Body of pancreas (tissue), 4 donors: ENCODE results near the gene HTATIP2. TPM values are rescaled to one million over a fixed set of nuclear protein-coding genes. Genes with fewer than 3 reads are reported as not detected.

Source experiments
- ATAC-seq: fragments of 150-250 bp; one replicate; pipeline ENCODE4 v1.9.1; 2016
- DNase-seq, 4 donors: peaks; one replicate each; pipeline ENCODE4 v3.0.0-alpha.2; 2019
- H3K27ac ChIP-seq, 4 donors: fragments of 200-600 bp; sonication (generic); 1 replicate in 3 of 4; 2 replicates in 1 of 4; pipeline versions ENCODE4 v1.5.1 to v1.6.1; 2016 to 2019; ENCODE audit warnings: mild to moderate bottlenecking in 1 of 4, mixed read lengths in 1 of 4, moderate library complexity in 1 of 4
- H3K27me3 ChIP-seq, 2 donors: fragments of 200-600 bp; sonication (generic); one replicate each; pipeline ENCODE4 v1.6.0; 2016; ENCODE audit warnings: mild to moderate bottlenecking in 1 of 2
- H3K36me3 ChIP-seq, 2 donors: fragments of 200-600 bp; sonication (generic); replicated peaks in 1 of 2; 2 replicates each; pipeline ENCODE4 v1.5.1; 2016; ENCODE audit warnings: low read depth in 2 of 2; ENCODE audit not compliant: insufficient read depth in 1 of 2
- H3K4me1 ChIP-seq: fragments of 200-600 bp; sonication (generic); one replicate; pipeline ENCODE4 v1.6.0; 2016
- H3K4me3 ChIP-seq, 2 donors: fragments of 200-600 bp; sonication (generic); 1 replicate in 1 of 2; 2 replicates in 1 of 2; pipeline ENCODE4 v1.5.1; 2016 to 2019
- H3K9me3 ChIP-seq, 3 donors: fragments of 200-600 bp; sonication (generic); 1 replicate in 2 of 3; 2 replicates in 1 of 3; pipeline ENCODE4 v1.5.1; 2016
- POLR2A ChIP-seq, 3 donors: fragments of 450-650 bp; IDR thresholded peaks; one replicate each; pipeline ENCODE4 v1.6.1; 2016; ENCODE audit warnings: antibody characterized with exemption in 3 of 3, mild to moderate bottlenecking in 2 of 3
- WGBS, 2 donors: methylation state at CpG; one replicate each; pipeline ENCODE4 v1.1.5; 2017; 5-methylcytosine and 5-hydroxymethylcytosine counted together
- intact Hi-C: fragments of 100-400 bp; cut with DNase I; formaldehyde crosslinking; loops from one replicate; pipeline ENCODE4 v1.15.1; 2023
- total RNA-seq, 2 donors: library from RNA; depleted of rRNA; stranded (reverse); fragments of >200 nt; gene quantifications; one replicate each; pipeline ENCODE4 v1.1.0, GENCODE V29; 2016
- TF ChIP-seq, protein P1 (sequence below), 7 experiments: fragments of 450-650 bp in 4 of 7; fragments of 200-600 bp in 3 of 7; sonication (generic) in 3 of 7; IDR thresholded peaks; one replicate each; pipeline ENCODE4 v1.5.1; 2016 to 2019; ENCODE audit warnings: antibody characterized with exemption in 7 of 7

Gene HTATIP2
- total RNA-seq, result 10 to 100 TPM; 23.1 to 37.1 TPM

- peak within 1 kb of the TSS; percentile 64 to 86 (median 77) for H3K27ac ChIP-seq
- H3K4me3 ChIP-seq, result peak within 1 kb of the TSS; percentile 62 to 99
- H3K27me3 ChIP-seq, result no peaks in the 10 kb centered on the region
- 1 to 2% methylated on average over 22 to 61 of the region's 68 CpGs for WGBS, 2 donors
- peak; percentile 44 to 52 (median 52) for TF ChIP-seq POLR2A (IDR thresholded peaks at IDR 0.05)
- TF ChIP-seq, protein P1, sequence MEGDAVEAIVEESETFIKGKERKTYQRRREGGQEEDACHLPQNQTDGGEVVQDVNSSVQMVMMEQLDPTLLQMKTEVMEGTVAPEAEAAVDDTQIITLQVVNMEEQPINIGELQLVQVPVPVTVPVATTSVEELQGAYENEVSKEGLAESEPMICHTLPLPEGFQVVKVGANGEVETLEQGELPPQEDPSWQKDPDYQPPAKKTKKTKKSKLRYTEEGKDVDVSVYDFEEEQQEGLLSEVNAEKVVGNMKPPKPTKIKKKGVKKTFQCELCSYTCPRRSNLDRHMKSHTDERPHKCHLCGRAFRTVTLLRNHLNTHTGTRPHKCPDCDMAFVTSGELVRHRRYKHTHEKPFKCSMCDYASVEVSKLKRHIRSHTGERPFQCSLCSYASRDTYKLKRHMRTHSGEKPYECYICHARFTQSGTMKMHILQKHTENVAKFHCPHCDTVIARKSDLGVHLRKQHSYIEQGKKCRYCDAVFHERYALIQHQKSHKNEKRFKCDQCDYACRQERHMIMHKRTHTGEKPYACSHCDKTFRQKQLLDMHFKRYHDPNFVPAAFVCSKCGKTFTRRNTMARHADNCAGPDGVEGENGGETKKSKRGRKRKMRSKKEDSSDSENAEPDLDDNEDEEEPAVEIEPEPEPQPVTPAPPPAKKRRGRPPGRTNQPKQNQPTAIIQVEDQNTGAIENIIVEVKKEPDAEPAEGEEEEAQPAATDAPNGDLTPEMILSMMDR (IDR thresholded peaks at IDR 0.05), result no peak
- H3K36me3 ChIP-seq, result no peaks in the 10 kb centered on the region
- peak; percentile 61 to 74 (median 64) for DNase-seq
- intact Hi-C loops, result no loop called here
- H3K4me1 ChIP-seq, result peaks cover 15% of the 10 kb centered on the region
- ATAC-seq, result peak; percentile 88
- H3K9me3 ChIP-seq, result no peaks in the 10 kb centered on the region
Observed at GRCh38 chr11:20363500-20364340, at the start of gene HTATIP2. HTATIP2 (plus strand) TSS chr11:20363714; CDS start chr11:20364238, 524 bp downstream.

DNA sequence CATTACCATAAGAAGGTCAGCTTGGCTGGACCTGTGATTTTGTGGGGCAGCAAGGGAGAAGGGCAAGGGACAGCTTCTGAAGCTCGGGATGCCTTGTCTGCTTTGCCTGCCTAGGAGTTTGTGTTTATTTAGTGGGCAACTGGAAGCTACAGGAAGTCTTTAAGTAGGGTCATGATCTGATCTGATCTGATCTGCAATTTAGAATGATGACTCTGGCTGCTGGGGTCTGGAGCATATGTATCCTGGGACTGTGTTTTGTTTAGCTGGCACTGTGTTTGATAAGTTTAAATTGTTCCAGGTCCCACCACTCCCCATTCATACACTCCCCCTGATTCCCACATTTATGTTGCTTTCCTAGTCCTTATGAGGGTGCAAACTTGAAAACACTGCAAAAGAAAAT lies 47.7 kb upstream of the HTATIP2 start:
- Histone ChIP-seq H3K36me3 (no peaks in the 10 kb centered on the region), H3K4me1 (no peaks in the 10 kb centered on the region), H3K9me3 (no peaks in the 10 kb centered on the region), H3K27ac (no peak overlapping the region), H3K4me3 (no peak overlapping the region), H3K27me3 (no peaks in the 10 kb centered on the region)
- ATAC-seq (no peak), DNase-seq (no peak)
- TF ChIP-seq, protein P1 (IDR thresholded peaks at IDR 0.05), result no peak
- TF ChIP-seq POLR2A (IDR thresholded peaks at IDR 0.05), result no peak
- intact Hi-C loops, result no loop called here
- 30 to 60% methylated on average over 1 of the region's 1 CpG for WGBS, 2 donors

- DNase-seq (no peak), ATAC-seq (no peak)
- H3K4me1 ChIP-seq, result no peaks in the 10 kb centered on the region
- H3K27ac ChIP-seq, result no peak overlapping the region
- no peak overlapping the region for H3K4me3 ChIP-seq
- H3K9me3 ChIP-seq, result no peaks in the 10 kb centered on the region
- no peaks in the 10 kb centered on the region for H3K36me3 ChIP-seq
- intact Hi-C loops, result no loop called here
- TF ChIP-seq POLR2A (IDR thresholded peaks at IDR 0.05), result no peak
- TF ChIP-seq, protein P1 (IDR thresholded peaks at IDR 0.05), result no peak
- no peaks in the 10 kb centered on the region for H3K27me3 ChIP-seq
Observed at GRCh38 chr11:20321177-20321576, 42.3 kb upstream of the HTATIP2 start.

GRCh38 chr11:20327377-20327935 lies 36.1 kb upstream of the HTATIP2 start:
- Histone ChIP-seq H3K27me3 (no peaks in the 10 kb centered on the region), H3K9me3 (no peaks in the 10 kb centered on the region), H3K36me3 (no peaks in the 10 kb centered on the region), H3K4me1 (no peaks in the 10 kb centered on the region), H3K4me3 (no peak overlapping the region), H3K27ac (no peak overlapping the region)
- whole genome bisulfite sequencing, 2 donors, result 67 to 74% methylated on average over 7 of the region's 7 CpGs
- DNase-seq, result no peak
- no peak for ATAC-seq
- TF ChIP-seq, protein P1 (IDR thresholded peaks at IDR 0.05), result no peak
- no peak for TF ChIP-seq POLR2A (IDR thresholded peaks at IDR 0.05)
- intact Hi-C loops, result no loop called here
